GM19438 (cell line): ENCODE data around the gene PHACTR1.

ENCODE experiments used
- ATAC-seq: cut with Tn5 transposase; IDR thresholded peaks from one replicate; pipeline ENCODE4 v1.9.1; 2021; ENCODE audit warnings: low read depth; ENCODE audit not compliant: unreplicated experiment

Gene PHACTR1

DNA sequence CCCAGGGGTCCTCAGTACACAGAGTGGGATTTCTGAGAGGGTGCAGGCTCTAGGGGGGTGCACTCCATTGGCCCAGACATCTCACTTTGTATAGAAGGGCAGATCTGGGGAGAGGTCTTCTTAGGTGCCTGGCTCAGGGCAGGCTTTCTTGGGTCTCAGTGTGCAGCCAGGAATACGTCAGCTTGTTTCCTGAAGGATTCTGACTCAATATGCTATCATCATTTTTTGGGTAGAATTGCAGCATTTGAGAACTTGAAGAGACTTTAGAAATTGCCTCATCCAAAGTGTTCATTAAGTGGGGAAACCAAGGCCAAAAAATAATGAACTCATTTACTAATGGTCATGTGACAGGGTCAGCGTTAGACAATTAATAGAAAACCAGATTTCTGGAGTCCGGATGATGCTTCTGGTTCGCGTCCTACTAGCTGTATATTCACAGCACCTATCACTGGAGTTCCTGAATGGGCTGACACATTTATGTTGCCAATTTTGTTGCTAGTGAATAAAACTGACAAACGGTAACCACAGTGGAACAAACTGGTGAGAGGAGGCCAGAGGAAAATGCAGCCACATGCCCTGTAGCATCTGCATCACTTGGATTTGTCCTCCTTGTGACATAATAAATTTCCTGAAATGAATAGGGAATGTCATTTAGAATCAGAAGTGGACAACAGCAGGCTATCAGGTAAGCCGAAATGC lies 372.9 kb downstream of the PHACTR1 start:
- ATAC-seq: no peak

- ATAC-seq: no peak
These were observed 374.6 kb downstream of the PHACTR1 start for GRCh38 chr6:13091192-13091591.

DNA sequence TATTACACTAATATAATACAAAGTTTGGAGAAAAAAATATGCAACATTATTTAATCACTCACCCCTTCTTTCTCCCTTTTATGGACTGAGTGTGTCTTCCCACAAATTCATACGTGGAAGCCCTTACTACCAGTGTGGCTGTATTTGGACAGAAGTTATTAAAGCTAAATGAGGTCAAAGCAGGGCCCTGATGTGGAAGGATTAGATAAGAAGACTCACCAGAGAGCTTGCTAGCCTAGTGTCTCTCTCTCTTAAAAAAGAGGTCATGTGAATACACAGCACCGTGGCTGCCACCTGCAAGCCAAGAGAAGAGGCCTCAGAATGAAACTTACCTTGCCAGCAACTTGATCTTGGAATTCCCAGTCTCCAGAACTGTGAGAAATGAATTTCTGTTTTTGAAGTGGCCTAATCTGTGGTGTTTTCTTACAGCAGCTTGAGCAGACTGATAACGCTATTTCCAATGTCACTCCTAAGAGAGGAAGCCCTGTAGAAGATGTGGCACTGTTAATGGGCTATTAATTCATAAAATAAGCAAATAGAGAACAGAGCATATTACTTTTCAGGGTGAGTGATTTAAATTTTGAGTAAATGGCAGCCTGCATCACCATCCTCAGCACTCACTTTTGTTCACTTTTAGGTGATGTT lies 378.3 kb downstream of the PHACTR1 start:
- ATAC-seq: no peak

DNA sequence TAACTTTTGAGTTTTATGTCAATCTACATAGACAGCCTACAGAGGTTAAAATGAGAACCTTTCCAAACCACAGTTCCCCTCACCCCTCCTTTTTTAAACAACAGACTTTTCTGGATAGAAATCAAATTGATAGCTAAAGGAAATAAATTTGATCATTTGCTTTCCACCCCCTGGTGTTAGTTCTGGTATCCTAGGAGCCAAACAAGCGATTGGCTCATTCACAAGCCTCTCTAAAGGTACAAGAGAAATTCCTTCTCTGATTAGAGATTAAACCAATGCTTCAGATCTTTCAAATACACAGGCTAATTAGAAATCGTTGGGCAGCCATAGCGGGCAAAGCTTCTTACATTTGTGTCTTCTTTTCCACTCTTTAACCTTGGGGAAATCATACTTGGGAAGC lies 379.5 kb downstream of the PHACTR1 start:
- no peak for ATAC-seq

GRCh38 chr6:13097454-13097853 lies 380.9 kb downstream of the PHACTR1 start:
- no peak for ATAC-seq

- ATAC-seq: no peak
These were observed 381.4 kb downstream of the PHACTR1 start for GRCh38 chr6:13098006-13098405.

- ATAC-seq: no peak
These were observed 382.4 kb downstream of the PHACTR1 start for GRCh38 chr6:13098793-13099570.

DNA sequence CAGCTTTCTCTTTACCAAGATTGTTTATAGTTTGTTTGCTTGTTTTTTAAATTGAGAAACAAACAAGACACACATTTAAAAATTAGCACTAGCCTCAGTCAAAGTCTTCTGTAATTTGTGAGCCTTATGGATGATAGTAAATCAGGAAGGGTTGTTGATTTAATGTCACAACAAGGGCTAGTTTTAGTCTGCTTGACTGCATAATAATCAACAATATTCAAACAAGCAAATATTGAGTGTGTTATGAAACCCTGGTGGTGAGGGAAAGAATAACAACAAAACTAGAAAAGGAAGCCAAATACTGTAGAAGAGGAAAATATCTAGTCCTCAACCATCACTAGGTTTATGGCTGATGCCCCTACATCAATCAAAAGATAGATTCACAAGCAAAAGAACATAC lies 383.2 kb downstream of the PHACTR1 start:
- no peak for ATAC-seq

- ATAC-seq: no peak
These were observed 384.8 kb downstream of the PHACTR1 start for GRCh38 chr6:13101409-13101808.

GRCh38 chr6:13101985-13102384 lies 385.4 kb downstream of the PHACTR1 start:
- no peak for ATAC-seq

DNA sequence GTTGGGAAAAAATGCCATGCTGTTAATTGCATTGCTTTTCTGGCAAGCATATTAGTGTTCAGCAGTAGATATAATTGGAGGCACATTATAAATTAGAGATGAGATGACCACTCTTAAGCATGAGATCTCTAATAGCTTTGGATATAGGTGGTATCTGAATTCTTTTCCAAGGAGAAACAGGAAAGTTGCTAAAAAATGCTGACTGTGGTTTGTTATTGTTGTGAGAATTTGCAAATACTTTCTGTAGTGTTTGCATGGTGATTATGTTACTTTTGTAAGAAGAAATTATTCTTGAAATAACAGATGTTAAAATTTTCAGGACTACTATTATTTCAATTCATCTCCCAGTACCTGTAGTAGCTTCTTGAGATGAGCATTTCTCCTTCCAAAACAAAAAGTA lies 386.6 kb downstream of the PHACTR1 start:
- no peak for ATAC-seq

DNA sequence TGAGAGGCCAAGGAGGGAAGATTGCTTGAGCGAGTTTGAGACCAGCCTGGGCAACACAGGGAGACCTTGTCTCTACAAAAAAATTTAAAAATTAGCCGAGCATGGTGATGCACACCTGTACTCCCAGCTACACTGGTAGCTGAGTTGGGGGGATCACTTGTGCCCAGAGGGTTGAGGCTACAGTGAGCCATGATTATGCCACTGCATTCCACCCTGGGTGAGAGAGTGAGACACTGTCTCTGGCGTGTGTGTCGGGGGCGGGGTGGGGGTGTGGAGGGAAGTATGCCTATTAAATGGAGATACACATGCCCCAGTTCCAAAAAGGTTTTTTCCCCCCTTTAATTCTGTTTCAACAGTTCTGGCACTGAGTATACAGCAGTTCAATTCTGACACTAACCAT lies 388.6 kb downstream of the PHACTR1 start:
- no peak for ATAC-seq

- ATAC-seq: no peak
These were observed 396.4 kb downstream of the PHACTR1 start for GRCh38 chr6:13112921-13113320.

DNA sequence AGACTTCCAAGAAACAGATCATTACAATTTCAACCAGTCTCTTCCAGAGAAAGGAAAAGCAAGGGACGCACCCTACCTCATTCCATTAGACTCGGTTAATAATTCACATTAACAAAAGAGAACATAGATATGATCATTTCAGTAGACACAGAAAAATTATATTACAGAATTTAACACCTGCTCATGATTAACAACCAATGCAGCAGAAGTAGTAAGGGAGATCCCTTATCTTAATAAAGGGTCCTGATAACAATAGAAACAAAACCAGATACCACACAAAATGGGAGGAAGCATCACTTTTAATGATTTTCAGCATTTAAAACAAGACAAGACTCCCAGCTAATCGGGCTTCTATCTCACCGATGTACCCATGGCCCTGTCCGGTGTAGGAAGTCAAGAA lies 396.8 kb downstream of the PHACTR1 start:
- ATAC-seq: no peak

DNA sequence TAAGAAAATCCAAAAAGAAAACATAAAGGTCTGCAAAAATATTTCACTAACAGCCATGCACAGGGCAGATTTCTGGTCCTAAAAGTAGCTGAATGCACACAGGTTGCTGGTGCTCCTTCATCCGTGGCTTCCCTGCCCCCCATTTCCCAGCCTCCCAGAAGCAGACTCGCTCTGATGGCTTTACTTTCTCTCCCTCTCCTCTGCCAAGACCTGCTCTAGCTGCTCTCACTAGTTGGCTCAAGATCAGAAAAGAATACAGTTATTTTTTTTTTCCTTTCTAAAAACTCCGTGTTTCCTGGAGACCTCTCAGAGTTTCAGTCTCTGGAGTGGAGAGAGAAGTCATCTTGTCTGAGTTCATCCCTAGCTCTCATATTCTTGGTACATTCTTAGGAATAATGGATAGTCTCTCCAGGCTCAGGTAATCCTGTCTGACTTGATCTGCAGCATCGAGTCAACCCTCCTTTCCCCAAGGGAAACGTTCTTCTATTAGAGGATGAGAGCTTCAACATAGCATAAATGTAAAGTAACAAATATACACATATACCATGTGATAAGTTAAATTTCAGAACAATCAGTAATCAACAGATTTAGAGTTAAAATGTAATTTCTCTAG lies 397.5 kb downstream of the PHACTR1 start:
- ATAC-seq: no peak

DNA sequence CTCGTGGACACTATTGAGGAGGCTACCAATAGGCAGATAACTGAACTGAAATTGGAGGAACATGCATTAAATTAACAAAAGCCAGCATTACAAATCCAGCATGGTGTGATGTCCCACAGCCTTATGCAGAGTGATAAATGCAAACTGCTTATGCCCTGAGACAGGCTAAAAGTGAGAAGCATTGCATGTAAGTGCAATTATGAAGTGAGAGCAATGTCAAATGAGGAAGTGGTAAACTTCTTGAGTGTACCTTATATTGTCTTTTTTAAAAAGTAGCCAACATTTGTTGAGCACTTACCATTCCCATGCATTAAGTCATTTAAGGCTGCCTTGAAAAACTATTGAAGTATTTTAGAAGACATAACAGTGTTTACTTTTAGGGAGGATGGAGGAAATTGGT lies 399.6 kb downstream of the PHACTR1 start:
- ATAC-seq: no peak

GRCh38 chr6:13117570-13117969 lies 401.0 kb downstream of the PHACTR1 start:
- no peak for ATAC-seq

DNA sequence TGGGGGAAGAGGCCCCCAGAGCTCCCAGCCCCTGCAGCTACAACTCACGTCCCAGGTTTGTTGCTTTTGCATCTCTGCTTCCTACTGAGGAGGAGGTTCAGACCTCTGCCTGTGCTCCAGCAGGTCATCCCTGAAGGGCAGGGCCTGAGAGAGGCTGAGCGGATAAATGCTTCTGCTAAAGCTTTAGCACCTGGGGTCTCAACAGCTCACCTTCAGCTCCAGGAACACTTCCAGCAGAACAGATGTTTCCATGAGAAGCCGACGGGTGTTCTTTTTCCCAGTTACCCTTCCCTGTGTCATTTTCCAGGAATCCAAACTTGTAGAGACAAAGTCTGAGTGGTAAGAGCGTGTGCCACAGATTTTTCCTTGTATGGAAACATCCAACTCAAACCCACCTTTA lies 403.0 kb downstream of the PHACTR1 start:
- ATAC-seq: no peak

DNA sequence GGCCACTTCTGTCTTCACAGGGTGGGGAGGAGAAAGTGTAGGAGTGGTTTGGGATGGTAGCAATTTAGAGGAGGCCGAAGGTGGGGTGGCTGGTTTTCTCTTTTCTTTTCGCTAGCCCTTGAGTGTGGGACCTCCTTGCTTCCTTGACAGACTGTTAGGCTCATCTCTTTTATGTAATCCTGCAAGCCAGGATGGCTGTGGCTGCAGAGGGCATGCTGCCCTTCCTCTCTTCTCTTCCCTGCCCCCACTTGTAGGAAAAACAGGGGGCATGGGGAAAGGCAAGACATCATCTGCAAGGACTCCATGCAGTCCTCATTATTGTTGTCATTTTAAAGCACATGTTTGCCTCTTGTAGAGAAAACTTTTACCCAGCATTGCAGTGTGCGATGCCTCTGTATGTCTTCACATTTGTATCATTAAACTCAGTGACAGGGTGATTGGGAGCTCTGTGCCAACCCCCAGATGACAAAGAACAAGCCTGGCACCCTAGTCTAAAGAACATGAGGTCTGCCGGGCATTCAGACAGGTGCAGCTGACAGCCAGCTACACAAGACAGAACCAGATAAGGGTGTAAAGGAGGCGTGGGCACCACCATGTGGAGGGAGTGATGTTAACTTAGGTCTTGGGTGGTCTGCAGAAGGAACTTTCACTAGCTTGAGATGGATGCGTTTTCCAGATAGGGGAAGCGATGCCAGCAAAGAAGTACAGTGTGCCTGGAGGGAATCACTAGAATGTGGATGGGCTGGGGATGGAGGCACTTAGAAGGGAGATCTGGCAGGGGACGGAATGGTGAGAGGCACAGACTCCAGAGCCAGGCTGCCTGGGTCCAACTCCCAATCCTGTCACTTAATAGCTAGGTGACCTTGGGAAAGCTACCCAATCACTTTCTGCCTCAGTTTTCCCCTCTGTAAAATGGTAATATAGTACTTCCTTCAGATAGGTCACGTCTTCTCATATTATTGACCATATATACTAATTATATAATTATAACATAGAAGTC lies 404.2 kb downstream of the PHACTR1 start:
- ATAC-seq: no peak

DNA sequence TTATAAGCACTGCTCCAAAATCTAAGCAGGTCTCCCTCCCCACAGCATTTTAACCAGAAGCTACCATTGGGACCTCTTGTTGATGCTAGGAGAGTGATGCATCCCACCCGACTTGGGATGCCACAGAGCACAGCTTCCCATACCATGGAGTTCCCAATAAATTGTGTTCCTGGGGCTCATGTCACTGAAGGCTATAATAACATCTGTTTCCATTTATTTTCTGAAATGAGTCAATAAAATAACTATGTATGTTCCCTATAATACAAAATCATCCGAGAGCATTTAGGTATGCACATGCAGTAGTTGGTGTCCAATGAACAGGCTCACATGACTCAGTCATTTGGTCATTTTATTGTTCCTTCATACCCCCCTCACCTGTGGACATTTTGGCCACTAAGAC lies 407.6 kb downstream of the PHACTR1 start:
- no peak for ATAC-seq
